PFSK-1 (cell line): ENCODE measurements around the gene PRKN.

Experiments
- FOXP2 ChIP-seq: optimal IDR thresholded peaks from 2 replicates; pipeline ENCODE3; 2011; ENCODE audit warnings: borderline replicate concordance, control low read depth, inconsistent platforms; ENCODE audit not compliant: insufficient read depth; ENCODE audit errors: extremely low read length, extremely low read depth
- POLR2AphosphoS5 ChIP-seq: IDR thresholded peaks from 2 replicates; pipeline ENCODE4 v1.6.1; 2012; ENCODE audit warnings: low read depth, mild to moderate bottlenecking, control low read depth, low read length, moderate library complexity
- SIN3A ChIP-seq: IDR thresholded peaks from 2 replicates; pipeline ENCODE4 v1.6.1; 2012; ENCODE audit warnings: mild to moderate bottlenecking, low read length, moderate library complexity, borderline replicate concordance; ENCODE audit not compliant: insufficient read depth
- TAF1 ChIP-seq: IDR thresholded peaks from 2 replicates; pipeline ENCODE4 v1.6.1; 2012; ENCODE audit warnings: low read length, control low read depth, borderline replicate concordance; ENCODE audit not compliant: insufficient read depth
- TF ChIP-seq, protein P1 (sequence below), 2 experiments: IDR thresholded peaks; 2 replicates each; pipeline versions ENCODE4 v1.6.1 to v1.8.0; 2011 to 2012; ENCODE audit warnings: low read depth in 2 of 2, low read length in 2 of 2, control low read depth in 1 of 2, inconsistent platforms in 1 of 2, mild to moderate bottlenecking in 1 of 2, moderate library complexity in 1 of 2; ENCODE audit not compliant: insufficient read depth in 1 of 2

Gene PRKN

DNA sequence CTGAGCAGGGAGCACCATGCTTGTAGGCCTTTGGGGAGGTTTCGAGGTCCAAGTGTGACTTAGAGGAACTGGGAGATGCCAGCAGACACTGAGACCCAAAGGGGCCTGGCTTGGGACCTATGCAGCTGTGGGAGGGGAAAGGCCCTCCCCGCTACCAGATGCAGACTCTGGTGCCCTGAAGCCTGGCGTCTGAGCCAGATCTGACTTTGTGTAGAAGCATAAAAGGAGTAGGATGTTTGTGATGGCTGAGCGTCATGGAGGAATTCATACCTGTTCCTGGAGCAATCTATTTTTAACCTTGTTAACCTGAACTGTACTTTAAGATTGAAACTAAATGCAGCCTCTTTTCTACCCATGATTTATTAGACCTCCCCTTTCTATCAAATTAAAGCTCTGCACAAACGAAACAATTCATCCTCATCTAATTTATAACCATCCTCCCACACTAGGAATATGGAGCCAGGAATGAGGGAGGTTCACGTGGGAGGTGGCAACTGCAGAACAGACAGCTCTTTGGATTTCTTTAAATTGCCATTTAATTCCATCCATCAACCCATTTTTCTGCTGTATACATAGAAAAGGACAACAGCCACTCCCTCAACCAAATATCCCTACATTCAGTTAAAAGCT lies 1281.2 kb downstream of the PRKN start:
- no peak for TF ChIP-seq TAF1
- TF ChIP-seq POLR2AphosphoS5 = no peak

- no peak for TF ChIP-seq POLR2AphosphoS5
- TF ChIP-seq SIN3A = no peak
- TF ChIP-seq, protein P1, sequence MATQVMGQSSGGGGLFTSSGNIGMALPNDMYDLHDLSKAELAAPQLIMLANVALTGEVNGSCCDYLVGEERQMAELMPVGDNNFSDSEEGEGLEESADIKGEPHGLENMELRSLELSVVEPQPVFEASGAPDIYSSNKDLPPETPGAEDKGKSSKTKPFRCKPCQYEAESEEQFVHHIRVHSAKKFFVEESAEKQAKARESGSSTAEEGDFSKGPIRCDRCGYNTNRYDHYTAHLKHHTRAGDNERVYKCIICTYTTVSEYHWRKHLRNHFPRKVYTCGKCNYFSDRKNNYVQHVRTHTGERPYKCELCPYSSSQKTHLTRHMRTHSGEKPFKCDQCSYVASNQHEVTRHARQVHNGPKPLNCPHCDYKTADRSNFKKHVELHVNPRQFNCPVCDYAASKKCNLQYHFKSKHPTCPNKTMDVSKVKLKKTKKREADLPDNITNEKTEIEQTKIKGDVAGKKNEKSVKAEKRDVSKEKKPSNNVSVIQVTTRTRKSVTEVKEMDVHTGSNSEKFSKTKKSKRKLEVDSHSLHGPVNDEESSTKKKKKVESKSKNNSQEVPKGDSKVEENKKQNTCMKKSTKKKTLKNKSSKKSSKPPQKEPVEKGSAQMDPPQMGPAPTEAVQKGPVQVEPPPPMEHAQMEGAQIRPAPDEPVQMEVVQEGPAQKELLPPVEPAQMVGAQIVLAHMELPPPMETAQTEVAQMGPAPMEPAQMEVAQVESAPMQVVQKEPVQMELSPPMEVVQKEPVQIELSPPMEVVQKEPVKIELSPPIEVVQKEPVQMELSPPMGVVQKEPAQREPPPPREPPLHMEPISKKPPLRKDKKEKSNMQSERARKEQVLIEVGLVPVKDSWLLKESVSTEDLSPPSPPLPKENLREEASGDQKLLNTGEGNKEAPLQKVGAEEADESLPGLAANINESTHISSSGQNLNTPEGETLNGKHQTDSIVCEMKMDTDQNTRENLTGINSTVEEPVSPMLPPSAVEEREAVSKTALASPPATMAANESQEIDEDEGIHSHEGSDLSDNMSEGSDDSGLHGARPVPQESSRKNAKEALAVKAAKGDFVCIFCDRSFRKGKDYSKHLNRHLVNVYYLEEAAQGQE (IDR thresholded peaks at IDR 0.05; ENCODE audit: insufficient read depth in 1 of 2, low read depth in 2 of 2, low read length in 2 of 2) = no peak
- TF ChIP-seq TAF1 = no peak
- TF ChIP-seq FOXP2 = no peak
Measured at GRCh38 chr6:161445021-161445799, 1282.4 kb downstream of the PRKN start.

DNA sequence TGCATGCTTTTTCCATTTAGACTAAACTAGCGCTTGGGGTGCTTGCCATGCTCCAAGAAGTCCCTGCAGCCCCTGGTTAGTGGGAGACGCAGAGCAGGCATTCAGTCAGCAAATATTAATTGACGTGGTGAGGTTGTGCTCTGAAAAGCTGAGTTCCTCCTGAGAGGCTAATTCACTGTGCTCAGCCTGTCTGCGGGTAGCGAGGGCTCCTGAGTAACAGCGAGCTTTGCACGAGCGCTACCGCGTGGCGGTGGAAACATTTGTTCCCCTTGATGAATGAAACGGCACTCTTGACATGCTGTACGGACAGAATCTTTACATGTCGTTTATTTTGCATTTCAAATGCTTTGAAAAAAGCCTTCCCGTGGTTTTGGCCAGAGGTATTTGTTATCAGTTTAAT lies 1283.1 kb downstream of the PRKN start:
- TF ChIP-seq POLR2AphosphoS5 (no peak), FOXP2 (no peak), SIN3A (no peak), TAF1 (no peak)
- TF ChIP-seq, protein P1 (IDR thresholded peaks at IDR 0.05; ENCODE audit: insufficient read depth in 1 of 2, low read depth in 2 of 2, low read length in 2 of 2) = no peak

DNA sequence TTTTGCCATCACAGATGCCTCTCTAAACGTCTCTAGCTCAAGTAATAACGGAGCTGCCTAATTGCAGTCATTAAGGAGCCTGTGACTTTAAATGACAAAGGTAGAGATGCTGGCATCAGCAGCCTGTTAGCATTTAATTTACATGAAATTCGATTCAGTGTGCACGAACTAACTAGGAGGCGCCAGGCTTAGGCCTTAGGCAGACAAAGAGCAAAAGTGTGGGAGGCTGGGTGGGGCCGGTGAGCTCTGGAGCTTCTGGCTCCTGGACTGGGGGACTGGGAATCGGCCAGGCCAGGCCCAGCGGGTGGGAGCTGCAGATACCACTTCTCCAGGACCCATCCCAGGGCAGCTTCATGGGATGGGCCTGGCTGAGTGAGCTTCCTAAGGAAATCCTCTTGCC lies 1283.7 kb downstream of the PRKN start:
- TF ChIP-seq POLR2AphosphoS5 (no peak), SIN3A (no peak), FOXP2 (no peak), TAF1 (no peak)
- TF ChIP-seq, protein P1 (IDR thresholded peaks at IDR 0.05; ENCODE audit: insufficient read depth in 1 of 2, low read depth in 2 of 2, low read length in 2 of 2) = no peak

DNA sequence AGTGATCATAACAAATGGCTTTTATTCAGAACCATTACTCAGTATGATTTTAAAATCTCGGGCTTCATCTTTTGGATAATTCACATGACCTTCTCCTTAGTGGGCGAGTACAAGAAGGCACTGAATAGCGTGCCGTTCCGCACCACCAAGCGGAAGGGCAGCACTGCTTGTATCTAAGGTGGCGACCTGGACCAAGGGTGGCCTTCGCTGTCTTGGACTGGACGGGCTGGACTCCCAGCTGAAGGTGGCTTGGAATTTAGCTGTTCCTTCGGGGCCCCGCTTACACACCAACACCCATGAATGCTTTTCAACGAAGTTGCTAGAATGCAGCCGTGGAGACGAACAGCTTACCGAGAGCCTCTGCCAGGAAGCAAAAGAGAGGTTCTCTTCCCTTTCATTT lies 1285.1 kb downstream of the PRKN start:
- no peak for TF ChIP-seq POLR2AphosphoS5
- no peak for TF ChIP-seq TAF1

- TF ChIP-seq POLR2AphosphoS5 = no peak
- TF ChIP-seq, protein P1 (IDR thresholded peaks at IDR 0.05; ENCODE audit: insufficient read depth in 1 of 2, low read depth in 2 of 2, low read length in 2 of 2) = no peak
- no peak for TF ChIP-seq SIN3A
- no peak for TF ChIP-seq TAF1
Measured at GRCh38 chr6:161440299-161440698, 1287.3 kb downstream of the PRKN start.
